Caco-2 (cell line): Measurements from ENCODE around the gene KLF7. TPM values are rescaled to one million over a fixed set of nuclear protein-coding genes. Genes with fewer than 3 reads are reported as not detected.

Experiments
- Bru-seq: library from RNA; stranded (reverse); fragments of 400-500 nt; gene quantifications from one replicate; lab custom pipeline; 2021; lab: Mats Ljungman, UMichigan
- BruChase-seq, 2 experiments: library from RNA; stranded (reverse); fragments of 400-500 nt; gene quantifications; one replicate each; lab custom pipeline; 2021; lab: Mats Ljungman, UMichigan
- BruUV-seq: library from RNA; stranded (reverse); fragments of 400-500 nt; replicated peaks from 2 replicates; lab custom pipeline; 2021; lab: Mats Ljungman, UMichigan
- CTCF ChIA-PET: fragments of 300-600 bp; sonication (Branson Sonifier 250); formaldehyde crosslinking; loops from one replicate; lab custom pipeline; 2022; ENCODE audit warnings: antibody characterized with exemption; lab: Charles Lee
- POLR2A ChIA-PET: fragments of 300-600 bp; sonication (Branson Sonifier 250); formaldehyde crosslinking; loops from one replicate; lab custom pipeline; 2022; ENCODE audit warnings: antibody characterized with exemption; lab: Charles Lee
- DNase-seq, 2 experiments: peaks; one replicate each; pipeline versions ENCODE4 v3.0.0 to v3.0.0-alpha.2; 2020 to 2022
- H3K27me3 ChIP-seq: replicated peaks from 2 replicates; pipeline ENCODE4 v1.6.0; 2011; ENCODE audit warnings: low read length; ENCODE audit not compliant: control insufficient read depth, insufficient read depth
- H3K36me3 ChIP-seq: 2 replicates; pipeline ENCODE4 v1.5.1; 2011; ENCODE audit warnings: low read length; ENCODE audit not compliant: control insufficient read depth, insufficient read depth
- H3K4me1 ChIP-seq: fragments of 250-450 bp; sonication (Bioruptor Pico); 2 replicates; pipeline ENCODE4 v1.5.1; 2020; ENCODE audit warnings: mild to moderate bottlenecking
- H3K4me3 ChIP-seq: 2 replicates; pipeline ENCODE4 v1.5.1; 2011; ENCODE audit warnings: low read depth, mild to moderate bottlenecking, control low read depth, low read length
- H3K9me3 ChIP-seq: fragments of 250-450 bp; sonication (Bioruptor Pico); 2 replicates; pipeline ENCODE4 v1.5.1; 2020; ENCODE audit warnings: mild to moderate bottlenecking, moderate library complexity
- H3K27ac Mint-ChIP-seq: one replicate; pipeline ENCODE4 v1.8.0; 2022; ENCODE audit warnings: mixed read lengths; ENCODE audit not compliant: unreplicated experiment
- H3K27me3 Mint-ChIP-seq: one replicate; pipeline ENCODE4 v1.8.0; 2022; ENCODE audit warnings: mixed read lengths; ENCODE audit not compliant: insufficient read depth, unreplicated experiment
- H3K36me3 Mint-ChIP-seq: one replicate; pipeline ENCODE4 v1.8.0; 2022; ENCODE audit warnings: mild to moderate bottlenecking, mixed read lengths; ENCODE audit not compliant: insufficient read depth, unreplicated experiment
- H3K4me1 Mint-ChIP-seq: one replicate; pipeline ENCODE4 v1.8.0; 2022; ENCODE audit warnings: low read depth, mixed read lengths; ENCODE audit not compliant: unreplicated experiment
- H3K4me3 Mint-ChIP-seq: one replicate; pipeline ENCODE4 v1.8.0; 2022; ENCODE audit warnings: mild to moderate bottlenecking, moderate library complexity, mixed read lengths; ENCODE audit not compliant: unreplicated experiment
- H3K9me3 Mint-ChIP-seq: one replicate; pipeline ENCODE4 v1.8.0; 2022; ENCODE audit warnings: mixed read lengths; ENCODE audit not compliant: unreplicated experiment
- CTCF ChIP-seq, 2 experiments: fragments of 200-600 bp in 1 of 2; IDR thresholded peaks; 1 replicate in 1 of 2; 2 replicates in 1 of 2; pipeline versions ENCODE4 v1.5.1 to v1.8.0; 2011 to 2022; ENCODE audit warnings: antibody characterized with exemption in 1 of 2, control low read depth in 1 of 2, inconsistent platforms in 1 of 2, low read depth in 1 of 2, low read length in 1 of 2, mild to moderate bottlenecking in 1 of 2, moderate library complexity in 1 of 2; ENCODE audit not compliant: insufficient read depth in 1 of 2, severe bottlenecking in 1 of 2, unreplicated experiment in 1 of 2
- intact Hi-C: fragments of 100-400 bp; cut with micrococcal nuclease; formaldehyde crosslinking; loops from one replicate; pipeline ENCODE4 v1.10.0; 2022; ENCODE audit not compliant: unreplicated experiment
- long read RNA-seq: library from polyadenylated mRNA; stranded (forward); transcript quantifications from one replicate; pipeline ENCODE4 v2.0.0, GENCODE V29; 2022
- total RNA-seq: library from RNA; stranded (reverse); gene quantifications from 2 replicates; pipeline ENCODE4 v1.2.3, GENCODE V29; 2022

The KLF7 gene
- total RNA-seq (0.36 and 1.2 TPM in 2 replicates), Bru-seq, nascent RNA (percentile 35 among the genes with signal in this experiment), BruChase-seq, experiment 1, labeled RNA remaining after a 2-hour chase (percentile 28 among the genes with signal in this experiment), BruChase-seq, experiment 2, labeled RNA remaining after a 6-hour chase (percentile 24 among the genes with signal in this experiment)
- long read RNA-seq, result 0 reads

DNA sequence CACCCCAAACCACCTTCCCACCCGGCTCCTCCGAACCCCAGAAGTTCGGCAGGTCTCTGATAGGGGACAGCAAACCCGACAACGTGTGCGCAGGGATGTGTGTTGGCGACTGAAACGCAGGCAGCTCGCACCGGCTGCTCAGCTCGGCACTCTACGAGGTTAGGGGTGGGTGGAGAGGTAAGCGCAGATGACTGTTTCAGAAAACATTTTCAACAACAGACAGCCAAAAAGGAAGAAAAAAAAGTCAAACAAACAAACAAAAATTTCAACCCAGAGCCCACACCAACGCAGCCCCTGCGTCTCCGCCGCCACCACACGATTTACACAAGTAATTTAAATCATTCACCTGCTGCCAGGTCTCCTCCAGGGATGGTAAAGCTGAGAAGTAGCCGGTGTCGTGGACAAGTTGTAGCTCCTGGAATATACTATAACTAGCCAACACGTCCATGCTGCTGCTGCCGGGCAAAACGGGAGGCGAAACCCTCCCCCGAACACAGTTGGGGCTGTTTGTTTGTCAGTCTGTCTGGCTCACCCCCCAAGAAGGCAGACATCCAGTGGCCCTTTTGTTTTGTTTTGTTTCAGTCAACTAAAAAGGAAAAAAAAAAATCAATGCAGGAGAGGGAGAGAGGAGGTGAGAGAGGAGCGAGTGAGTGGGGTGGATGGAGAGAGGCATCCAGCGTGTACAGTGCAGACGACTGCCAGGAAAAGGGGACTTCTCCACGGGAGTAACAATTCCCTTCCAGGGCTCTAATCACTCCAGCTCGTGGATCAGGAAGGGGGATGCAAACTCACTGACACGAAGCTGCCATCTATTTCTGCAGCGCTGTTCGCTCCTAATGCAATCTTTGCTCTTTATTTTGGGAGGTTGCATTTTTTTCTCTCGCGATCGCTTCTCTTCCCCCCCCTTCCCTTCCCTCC, at the start of gene KLF7:
KLF7 (minus strand) TSS at position 828 of the 918 bp plus-strand sequence; CDS start at position 448, 380 bp downstream.
- Mint-ChIP-seq H3K36me3 (peaks cover 13% of the 10 kb centered on the region), H3K4me1 (peaks cover 9% of the 10 kb centered on the region), H3K4me3 (peak within 1 kb of the TSS; percentile 90), H3K27me3 (peaks cover 21% of the 10 kb centered on the region), H3K9me3 (no peaks in the 10 kb centered on the region), H3K27ac (peak within 1 kb of the TSS; percentile 88)
- ChIA-PET CTCF (interaction anchor here (0.7 to 1.1 kb wide), 2 partner anchors 187 to 308 kb away, joined by 3 to 5 read pairs; no protein-coding TSS in a partner anchor), POLR2A (interaction anchor here (0.6 to 1.0 kb wide), 2 partner anchors 9 to 364 kb away, joined by 3 read pairs; partner anchors contain the start of gene CREB1)
- intact Hi-C loops, result loop anchor here (5.0 kb wide), 1 partner anchor 312 kb away; no protein-coding TSS in a partner anchor
- TSS peak; percentile 37 for BruUV-seq
- Histone ChIP-seq H3K27me3 (peaks cover 10% of the 10 kb centered on the region), H3K4me1 (peaks cover 10% of the 10 kb centered on the region; the same call in 1 of the 2 replicates), H3K9me3 (no peaks in the 10 kb centered on the region), H3K4me3 (peak within 1 kb of the TSS; percentile 39), H3K36me3 (no peaks in the 10 kb centered on the region)
- no peak for TF ChIP-seq CTCF (IDR thresholded peaks at IDR 0.05; ENCODE audit: insufficient read depth in 1 of 2, low read depth in 1 of 2, low read length in 1 of 2, severe bottlenecking in 1 of 2, unreplicated experiment in 1 of 2)
- DNase-seq, result peak in 1 of 2 experiments; percentile 10

GRCh38 chr2:207215308-207215707, 49.6 kb upstream of the KLF7 start:
- H3K4me3 Mint-ChIP-seq, result no peak overlapping the region
- ChIA-PET CTCF (no interaction called here), POLR2A (no interaction called here)
- Histone ChIP-seq H3K4me1 (no peaks in the 10 kb centered on the region), H3K9me3 (no peaks in the 10 kb centered on the region), H3K4me3 (no peak overlapping the region), H3K27me3 (no peaks in the 10 kb centered on the region), H3K36me3 (no peaks in the 10 kb centered on the region)
- no TSS peak for BruUV-seq
- H3K27me3 Mint-ChIP-seq, result peaks cover 2% of the 10 kb centered on the region
- DNase-seq, result no peak
- intact Hi-C loops, result no loop called here
- TF ChIP-seq CTCF (IDR thresholded peaks at IDR 0.05; ENCODE audit: insufficient read depth in 1 of 2, low read depth in 1 of 2, low read length in 1 of 2, severe bottlenecking in 1 of 2, unreplicated experiment in 1 of 2), result no peak
- H3K27ac Mint-ChIP-seq, result no peak overlapping the region
- no peaks in the 10 kb centered on the region for H3K36me3 Mint-ChIP-seq
- no peaks in the 10 kb centered on the region for H3K4me1 Mint-ChIP-seq
- H3K9me3 Mint-ChIP-seq, result no peaks in the 10 kb centered on the region

DNA sequence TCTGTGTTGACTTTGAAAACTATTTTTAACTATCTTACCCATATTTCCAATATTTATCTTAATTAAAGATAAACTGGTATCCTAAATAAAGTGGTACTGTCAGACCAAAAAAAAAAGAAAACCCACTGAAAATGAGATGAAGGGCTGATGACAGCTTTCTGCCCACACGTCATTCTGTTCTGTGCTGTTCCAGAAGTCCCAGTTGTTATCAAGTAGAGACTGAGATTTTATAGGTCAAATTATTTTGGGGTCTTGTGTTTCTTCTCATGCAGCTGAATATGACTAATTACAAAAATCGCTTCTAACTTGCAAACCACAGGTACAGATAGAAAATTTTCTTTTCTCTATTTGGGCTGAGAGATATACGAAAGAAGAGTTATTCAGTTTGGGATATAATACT, 48.7 kb upstream of the KLF7 start:
- Mint-ChIP-seq H3K27ac (no peak overlapping the region), H3K27me3 (peaks cover 2% of the 10 kb centered on the region), H3K4me3 (no peak overlapping the region), H3K9me3 (no peaks in the 10 kb centered on the region), H3K4me1 (no peaks in the 10 kb centered on the region), H3K36me3 (no peaks in the 10 kb centered on the region)
- no peak overlapping the region for H3K4me3 ChIP-seq
- intact Hi-C loops, result no loop called here
- H3K36me3 ChIP-seq, result no peaks in the 10 kb centered on the region
- no TSS peak for BruUV-seq
- TF ChIP-seq CTCF (IDR thresholded peaks at IDR 0.05; ENCODE audit: insufficient read depth in 1 of 2, low read depth in 1 of 2, low read length in 1 of 2, severe bottlenecking in 1 of 2, unreplicated experiment in 1 of 2), result no peak
- no peaks in the 10 kb centered on the region for H3K27me3 ChIP-seq
- no peak for DNase-seq
- CTCF ChIA-PET, result no interaction called here
- POLR2A ChIA-PET, result no interaction called here
- no peaks in the 10 kb centered on the region for H3K4me1 ChIP-seq
- no peaks in the 10 kb centered on the region for H3K9me3 ChIP-seq
